ENCODE results near the gene MT1A.

DNA sequence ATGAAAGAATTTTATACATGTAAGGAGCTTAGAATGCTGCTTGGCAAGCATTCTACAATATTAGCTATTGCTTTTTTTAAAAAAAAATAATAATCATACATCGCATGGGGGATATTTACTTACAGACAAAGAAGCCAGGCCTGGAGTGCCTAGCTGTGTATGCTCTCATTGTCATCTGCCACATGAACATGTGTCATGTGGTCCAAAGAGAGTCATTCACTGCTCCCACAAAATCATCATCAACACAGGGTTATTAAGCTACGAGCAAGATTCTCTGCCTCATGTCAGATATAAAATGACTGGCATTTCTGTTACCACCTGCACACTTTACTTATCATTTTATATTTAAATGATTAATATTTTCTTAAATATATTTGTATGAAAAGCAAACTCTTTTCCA lies 14.8 kb upstream of the MT1A start:
- TF ChIP-seq, protein P1, sequence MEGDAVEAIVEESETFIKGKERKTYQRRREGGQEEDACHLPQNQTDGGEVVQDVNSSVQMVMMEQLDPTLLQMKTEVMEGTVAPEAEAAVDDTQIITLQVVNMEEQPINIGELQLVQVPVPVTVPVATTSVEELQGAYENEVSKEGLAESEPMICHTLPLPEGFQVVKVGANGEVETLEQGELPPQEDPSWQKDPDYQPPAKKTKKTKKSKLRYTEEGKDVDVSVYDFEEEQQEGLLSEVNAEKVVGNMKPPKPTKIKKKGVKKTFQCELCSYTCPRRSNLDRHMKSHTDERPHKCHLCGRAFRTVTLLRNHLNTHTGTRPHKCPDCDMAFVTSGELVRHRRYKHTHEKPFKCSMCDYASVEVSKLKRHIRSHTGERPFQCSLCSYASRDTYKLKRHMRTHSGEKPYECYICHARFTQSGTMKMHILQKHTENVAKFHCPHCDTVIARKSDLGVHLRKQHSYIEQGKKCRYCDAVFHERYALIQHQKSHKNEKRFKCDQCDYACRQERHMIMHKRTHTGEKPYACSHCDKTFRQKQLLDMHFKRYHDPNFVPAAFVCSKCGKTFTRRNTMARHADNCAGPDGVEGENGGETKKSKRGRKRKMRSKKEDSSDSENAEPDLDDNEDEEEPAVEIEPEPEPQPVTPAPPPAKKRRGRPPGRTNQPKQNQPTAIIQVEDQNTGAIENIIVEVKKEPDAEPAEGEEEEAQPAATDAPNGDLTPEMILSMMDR (IDR thresholded peaks at IDR 0.05; ENCODE audit: low read depth, low read length) = no peak
- no peak for TF ChIP-seq POLR2A (IDR thresholded peaks at IDR 0.05; ENCODE audit: extremely low read depth, insufficient read length)
- TF ChIP-seq, protein P2, sequence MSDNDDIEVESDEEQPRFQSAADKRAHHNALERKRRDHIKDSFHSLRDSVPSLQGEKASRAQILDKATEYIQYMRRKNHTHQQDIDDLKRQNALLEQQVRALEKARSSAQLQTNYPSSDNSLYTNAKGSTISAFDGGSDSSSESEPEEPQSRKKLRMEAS (IDR thresholded peaks at IDR 0.05; ENCODE audit: low read depth, low read length) = no peak
- no peak for TF ChIP-seq MYC (IDR thresholded peaks at IDR 0.05; ENCODE audit: low read depth, low read length)
